Astrocyte of the cerebellum (primary cell): ENCODE data around the gene RFESD.
A peak's percentile ranks its signal among the peaks of the same experiment; 100 is the strongest.
"Not testable (repeated sequence)": the region's sequence is repeated elsewhere in the genome, so short reads cannot be mapped to it uniquely, and the experiment has no call there.

Experiments used
- DNase-seq: peaks from one replicate; pipeline ENCODE4 v3.0.0-alpha.2; 2011; ENCODE audit warnings: low read depth
- H3K4me3 ChIP-seq: 2 replicates; pipeline ENCODE4 v1.5.1; 2011; ENCODE audit warnings: mild to moderate bottlenecking, low read depth, low read length, moderate library complexity
- in situ Hi-C: cut with HindIII; loops from 2 replicates; pipeline ENCODE4 v1.10.0; 2017; ENCODE audit warnings: low sequenced_read_pairs
- TF ChIP-seq, protein P1 (sequence below): IDR thresholded peaks from 2 replicates; pipeline ENCODE4 v1.5.1; 2012; ENCODE audit warnings: low read length, low read depth, moderate library complexity, mild to moderate bottlenecking; ENCODE audit errors: missing control alignments

RFESD gene

GRCh38 chr5:95627971-95628810 lies 18.4 kb upstream of the RFESD start:
- in situ Hi-C loops = no loop called here
- TF ChIP-seq, protein P1, sequence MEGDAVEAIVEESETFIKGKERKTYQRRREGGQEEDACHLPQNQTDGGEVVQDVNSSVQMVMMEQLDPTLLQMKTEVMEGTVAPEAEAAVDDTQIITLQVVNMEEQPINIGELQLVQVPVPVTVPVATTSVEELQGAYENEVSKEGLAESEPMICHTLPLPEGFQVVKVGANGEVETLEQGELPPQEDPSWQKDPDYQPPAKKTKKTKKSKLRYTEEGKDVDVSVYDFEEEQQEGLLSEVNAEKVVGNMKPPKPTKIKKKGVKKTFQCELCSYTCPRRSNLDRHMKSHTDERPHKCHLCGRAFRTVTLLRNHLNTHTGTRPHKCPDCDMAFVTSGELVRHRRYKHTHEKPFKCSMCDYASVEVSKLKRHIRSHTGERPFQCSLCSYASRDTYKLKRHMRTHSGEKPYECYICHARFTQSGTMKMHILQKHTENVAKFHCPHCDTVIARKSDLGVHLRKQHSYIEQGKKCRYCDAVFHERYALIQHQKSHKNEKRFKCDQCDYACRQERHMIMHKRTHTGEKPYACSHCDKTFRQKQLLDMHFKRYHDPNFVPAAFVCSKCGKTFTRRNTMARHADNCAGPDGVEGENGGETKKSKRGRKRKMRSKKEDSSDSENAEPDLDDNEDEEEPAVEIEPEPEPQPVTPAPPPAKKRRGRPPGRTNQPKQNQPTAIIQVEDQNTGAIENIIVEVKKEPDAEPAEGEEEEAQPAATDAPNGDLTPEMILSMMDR = no peak
- no peak overlapping the region for H3K4me3 ChIP-seq
- DNase-seq = no peak

- no peak overlapping the region for H3K4me3 ChIP-seq
- TF ChIP-seq, protein P1 = no peak
- DNase-seq = no peak
- in situ Hi-C loops = no loop called here
Observed at GRCh38 chr5:95628933-95629332, 17.6 kb upstream of the RFESD start.

- H3K4me3 ChIP-seq = no peak overlapping the region
- no peak for DNase-seq
- in situ Hi-C loops = no loop called here
- TF ChIP-seq, protein P1 = no peak
Observed at GRCh38 chr5:95630394-95630917, 16.1 kb upstream of the RFESD start.

- DNase-seq = peak; percentile 79
- no peak overlapping the region for H3K4me3 ChIP-seq
- in situ Hi-C loops = no loop called here
- TF ChIP-seq, protein P1 = no peak
Observed at GRCh38 chr5:95631255-95631958, 15.2 kb upstream of the RFESD start.

DNA sequence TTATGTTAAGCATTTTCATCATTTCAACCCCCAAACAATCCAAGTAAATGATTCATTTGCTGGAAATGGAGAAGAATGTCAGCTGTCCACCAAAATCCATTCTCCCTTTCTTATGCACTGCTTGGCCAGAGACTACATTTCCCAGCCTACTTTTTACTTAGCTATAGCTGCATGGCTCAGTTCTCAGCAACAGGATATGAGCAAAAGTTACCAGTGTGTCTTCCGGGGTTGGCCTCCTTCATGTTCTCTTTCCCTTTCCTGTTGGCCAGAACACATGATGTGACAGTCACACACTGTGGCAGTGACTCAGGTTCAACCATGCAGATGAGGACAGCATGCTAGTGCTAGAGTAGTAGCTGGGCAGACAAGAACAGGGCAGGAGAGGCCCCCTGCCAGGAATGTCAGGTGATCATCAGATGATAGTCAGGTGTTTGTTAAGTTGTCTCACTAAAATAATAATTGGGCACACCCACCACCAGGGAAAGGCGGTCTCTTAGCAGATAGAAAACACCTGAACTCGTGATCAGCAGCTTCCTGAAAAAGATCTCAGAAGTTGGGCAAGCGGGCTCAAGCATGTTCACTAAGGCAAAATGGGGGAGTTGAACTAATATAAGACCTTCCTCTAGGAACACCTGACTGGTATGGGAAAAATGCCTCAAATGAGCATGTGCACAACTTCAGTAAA lies 14.4 kb upstream of the RFESD start:
- TF ChIP-seq, protein P1 = no peak
- DNase-seq = no peak
- in situ Hi-C loops = no loop called here
- no peak overlapping the region for H3K4me3 ChIP-seq

DNA sequence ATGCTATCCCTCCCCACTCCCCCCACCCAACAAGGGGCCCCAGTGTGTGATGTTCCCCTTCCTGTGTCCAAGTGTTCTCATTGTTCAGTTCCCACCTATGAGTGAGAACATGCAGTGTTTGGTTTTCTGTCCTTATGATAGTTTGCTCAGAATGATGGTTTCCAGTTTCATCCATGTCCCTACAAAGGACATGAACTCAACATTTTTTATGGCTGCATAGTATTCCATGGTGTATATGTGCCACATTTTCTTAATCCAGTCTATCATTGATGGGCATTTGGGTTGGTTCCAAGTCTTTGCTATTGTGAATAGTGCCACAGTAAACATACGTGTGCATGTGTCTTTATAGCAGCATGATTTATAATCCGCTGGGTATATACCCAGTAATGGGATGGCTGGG lies 13.6 kb upstream of the RFESD start:
- DNase-seq, H3K4me3 ChIP-seq, in situ Hi-C loops: not testable (repeated sequence)

DNA sequence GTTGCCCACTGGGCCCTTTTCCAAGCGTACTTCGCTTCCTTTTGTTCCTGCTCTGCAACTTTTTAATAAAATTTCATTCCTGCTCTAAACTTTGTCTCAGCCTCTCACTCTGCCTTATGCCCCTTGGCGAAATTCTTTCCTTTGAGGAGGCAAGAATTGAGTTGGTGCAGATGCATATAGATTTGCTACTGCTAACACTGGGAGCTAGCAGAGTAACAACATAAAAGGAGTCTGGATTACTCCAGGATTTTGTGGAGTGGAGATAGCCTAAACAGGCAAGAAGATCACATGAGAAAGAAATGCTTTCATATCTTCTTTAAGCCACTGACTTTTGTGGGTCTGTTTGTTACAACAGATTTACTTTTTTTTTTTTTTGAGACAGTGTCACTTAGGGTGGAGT lies 12.9 kb upstream of the RFESD start:
- TF ChIP-seq, protein P1 = no peak
- in situ Hi-C loops = no loop called here
- no peak overlapping the region for H3K4me3 ChIP-seq
- DNase-seq = no peak
